ENCODE results near the gene SERPINA1. TPM values are rescaled to one million over a fixed set of nuclear protein-coding genes. Genes with fewer than 3 reads are reported as not detected.

The SERPINA1 gene
- total RNA-seq, 1 experiment from 2014 or later: not detected

DNA sequence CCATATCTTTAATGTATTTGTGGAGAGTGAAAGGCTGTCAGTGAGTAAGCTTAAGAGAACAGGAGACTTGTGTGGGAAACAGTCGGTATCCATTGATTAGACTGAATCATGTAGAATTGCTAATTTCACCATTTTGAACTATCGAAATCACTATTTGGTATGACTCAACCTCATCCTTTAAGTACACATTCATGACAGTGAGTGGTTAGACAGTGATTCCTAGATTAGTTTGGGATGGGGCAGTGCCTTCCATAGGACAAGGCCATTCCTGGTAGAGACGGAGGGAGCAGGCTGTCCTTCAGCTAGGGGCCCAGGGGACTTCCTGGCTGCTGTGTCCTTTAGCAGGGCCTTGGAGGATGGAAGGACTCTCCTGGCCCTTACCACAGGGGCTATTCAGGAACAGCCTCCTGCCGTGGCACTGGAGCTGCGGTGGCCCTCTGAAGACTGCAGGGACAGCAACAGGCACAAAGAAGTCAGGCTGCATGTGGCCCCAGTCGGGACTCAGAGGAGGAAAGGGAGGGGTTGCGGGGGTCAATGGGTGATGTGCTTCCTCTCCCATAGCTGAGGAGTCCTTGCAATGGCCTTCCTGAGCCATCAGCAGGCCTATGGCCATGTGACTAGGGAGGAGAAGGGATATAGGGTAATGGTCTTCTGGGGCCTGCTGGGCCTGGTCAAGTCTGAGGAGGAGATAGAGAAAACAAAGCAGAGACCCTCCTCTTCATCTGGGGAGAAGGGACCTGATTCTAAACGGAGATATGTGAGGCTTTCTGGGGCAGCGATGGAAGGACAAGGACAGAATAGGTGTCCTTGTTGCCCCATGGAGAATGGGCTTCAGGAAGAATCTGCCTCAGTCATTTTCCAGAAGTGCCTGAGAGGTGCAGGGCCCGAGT, 11.2 kb downstream of the SERPINA1 start:
- Mint-ChIP-seq H3K27me3 (ENCODE audit: low read depth) (peaks cover 20% of the 10 kb centered on the region), H3K36me3 (ENCODE audit: insufficient read depth in 1 of 3, low read depth in 3 of 3) (no peaks in the 10 kb centered on the region), H3K27ac (no peak overlapping the region), H3K4me1 (peaks cover 54 to 62% of the 10 kb centered on the region in 2 experiments), H3K9me3 (no peaks in the 10 kb centered on the region), H3K4me3 (no peak overlapping the region)
- no peak overlapping the region; the same call in 1 of the 2 replicates for H3K14ac ChIP-seq (ENCODE audit: insufficient read depth, low read length)
- DNase-seq: no peak
- no peak overlapping the region for H3K9ac ChIP-seq (ENCODE audit: extremely low read depth, insufficient read length, low read length)
- H3K79me2 ChIP-seq (ENCODE audit: insufficient read depth, low read length): no peaks in the 10 kb centered on the region
- no peak overlapping the region for H2AK5ac ChIP-seq (ENCODE audit: insufficient read length, low read length)
- no peak overlapping the region for H3K4me2 ChIP-seq (ENCODE audit: insufficient read depth, insufficient read length, low read length)
- H3K18ac ChIP-seq (ENCODE audit: insufficient read length, low read depth, low read length): no peak overlapping the region
- H2BK120ac ChIP-seq (ENCODE audit: low read depth, low read length, poor library complexity, severe bottlenecking): no peak overlapping the region
- no peak overlapping the region for H4K5ac ChIP-seq (ENCODE audit: insufficient read length, low read depth, low read length)
- H2BK15ac ChIP-seq (ENCODE audit: low read depth, low read length): no peak overlapping the region
- H2AFZ ChIP-seq (ENCODE audit: low read length): no peak overlapping the region
- H4K20me1 ChIP-seq (ENCODE audit: control insufficient read depth, insufficient read depth, insufficient read length): no peaks in the 10 kb centered on the region
- no peak overlapping the region for H2BK20ac ChIP-seq (ENCODE audit: low read depth, low read length, poor library complexity, severe bottlenecking)
- no peak overlapping the region for H4K91ac ChIP-seq (ENCODE audit: insufficient read length, low read depth, low read length)
- H3K79me1 ChIP-seq (ENCODE audit: insufficient read depth, low read depth, low read length, poor library complexity, severe bottlenecking): no peaks in the 10 kb centered on the region
- H3K23me2 ChIP-seq (ENCODE audit: insufficient read length, low read depth, low read length, poor library complexity, severe bottlenecking): no peaks in the 10 kb centered on the region
- no peak overlapping the region for H3K56ac ChIP-seq (ENCODE audit: insufficient read length, low read depth, low read length)
- TF ChIP-seq, protein P1, sequence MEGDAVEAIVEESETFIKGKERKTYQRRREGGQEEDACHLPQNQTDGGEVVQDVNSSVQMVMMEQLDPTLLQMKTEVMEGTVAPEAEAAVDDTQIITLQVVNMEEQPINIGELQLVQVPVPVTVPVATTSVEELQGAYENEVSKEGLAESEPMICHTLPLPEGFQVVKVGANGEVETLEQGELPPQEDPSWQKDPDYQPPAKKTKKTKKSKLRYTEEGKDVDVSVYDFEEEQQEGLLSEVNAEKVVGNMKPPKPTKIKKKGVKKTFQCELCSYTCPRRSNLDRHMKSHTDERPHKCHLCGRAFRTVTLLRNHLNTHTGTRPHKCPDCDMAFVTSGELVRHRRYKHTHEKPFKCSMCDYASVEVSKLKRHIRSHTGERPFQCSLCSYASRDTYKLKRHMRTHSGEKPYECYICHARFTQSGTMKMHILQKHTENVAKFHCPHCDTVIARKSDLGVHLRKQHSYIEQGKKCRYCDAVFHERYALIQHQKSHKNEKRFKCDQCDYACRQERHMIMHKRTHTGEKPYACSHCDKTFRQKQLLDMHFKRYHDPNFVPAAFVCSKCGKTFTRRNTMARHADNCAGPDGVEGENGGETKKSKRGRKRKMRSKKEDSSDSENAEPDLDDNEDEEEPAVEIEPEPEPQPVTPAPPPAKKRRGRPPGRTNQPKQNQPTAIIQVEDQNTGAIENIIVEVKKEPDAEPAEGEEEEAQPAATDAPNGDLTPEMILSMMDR (conservative IDR thresholded peaks at IDR 0.05): no peak
- H3K4me1 ChIP-seq (ENCODE audit: insufficient read depth, low read length): peaks cover 6% of the 10 kb centered on the region; the same call in 1 of the 2 replicates
- H3T11ph ChIP-seq (ENCODE audit: low read length): no peak overlapping the region
- H3K27ac ChIP-seq (ENCODE audit: insufficient read length, low read depth, low read length): no peak overlapping the region
- no peaks in the 10 kb centered on the region for H3K9me3 ChIP-seq (ENCODE audit: control insufficient read depth, low read depth, low read length)
- H2BK5ac ChIP-seq (ENCODE audit: insufficient read length, low read length): no peak overlapping the region
- H3K27me3 ChIP-seq (ENCODE audit: insufficient read depth, low read length): no peaks in the 10 kb centered on the region
- no CpG with 5 or more reads among the region's 10 CpGs for WGBS (ENCODE audit: extremely low coverage, insufficient read length, low lambda C conversion rate)
- H2BK12ac ChIP-seq (ENCODE audit: insufficient read length, low read depth, low read length): no peak overlapping the region
- no peak overlapping the region for H3K23ac ChIP-seq (ENCODE audit: insufficient read length, low read depth, low read length)
- no peak overlapping the region for H4K8ac ChIP-seq (replicated peaks; ENCODE audit: insufficient read length, low read depth, low read length)
- no peak overlapping the region for H3K4ac ChIP-seq (ENCODE audit: low read depth, low read length)

Measured in H9 (cell line).